Progenitor cell of endocrine pancreas (in vitro differentiated cells): Measurements from ENCODE around the gene CAPN7. TPM values are rescaled to one million over a fixed set of nuclear protein-coding genes. Genes with fewer than 3 reads are reported as not detected.
A peak's percentile ranks its signal among the peaks of the same experiment; 100 is the strongest.

Source experiments
- DNase-seq: peaks from one replicate; pipeline ENCODE4 v3.0.0; 2021; ENCODE audit warnings: low spot score; ENCODE audit not compliant: unreplicated experiment
- H3K27ac Mint-ChIP-seq: 2 replicates; pipeline ENCODE4 v1.8.0; 2021; ENCODE audit warnings: mild to moderate bottlenecking, moderate library complexity, mixed read lengths
- H3K27me3 Mint-ChIP-seq: 2 replicates; pipeline ENCODE4 v1.8.0; 2021; ENCODE audit warnings: mixed read lengths
- H3K36me3 Mint-ChIP-seq: 2 replicates; pipeline ENCODE4 v1.8.0; 2022; ENCODE audit warnings: mixed read lengths; ENCODE audit not compliant: insufficient read depth
- H3K4me1 Mint-ChIP-seq: 2 replicates; pipeline ENCODE4 v1.8.0; 2021; ENCODE audit warnings: low read depth, mixed read lengths
- H3K4me3 Mint-ChIP-seq: 2 replicates; pipeline ENCODE4 v1.8.0; 2021; ENCODE audit warnings: low read depth, mild to moderate bottlenecking, moderate library complexity, mixed read lengths
- H3K9me3 Mint-ChIP-seq: 2 replicates; pipeline ENCODE4 v1.8.0; 2021; ENCODE audit warnings: low read depth, mixed read lengths
- CTCF ChIP-seq: fragments of 200-600 bp; sonication (generic); IDR thresholded peaks from one replicate; pipeline ENCODE4 v1.5.0; 2021; ENCODE audit warnings: antibody characterized with exemption, mild to moderate bottlenecking; ENCODE audit not compliant: unreplicated experiment
- total RNA-seq: library from RNA; stranded (reverse); gene quantifications from 2 replicates; pipeline ENCODE4 v1.2.1, GENCODE V29; 2021

CAPN7 gene
- total RNA-seq, 1 donor from 2014 or later, result 46.3 TPM

GRCh38 chr3:15211937-15212336, 5.9 kb downstream of the CAPN7 start:
- no peak for TF ChIP-seq CTCF
- H3K27me3 Mint-ChIP-seq, result no peaks in the 10 kb centered on the region
- no peak for DNase-seq

GRCh38 chr3:15214758-15215157, 8.7 kb downstream of the CAPN7 start:
- no peaks in the 10 kb centered on the region for H3K9me3 Mint-ChIP-seq
- TF ChIP-seq CTCF, result no peak
- H3K4me3 Mint-ChIP-seq, result no peak overlapping the region
- H3K27ac Mint-ChIP-seq, result peak overlapping the region; percentile 41
- H3K27me3 Mint-ChIP-seq, result no peaks in the 10 kb centered on the region
- H3K4me1 Mint-ChIP-seq, result peaks cover 2% of the 10 kb centered on the region
- DNase-seq, result no peak
- H3K36me3 Mint-ChIP-seq, result peaks cover 32% of the 10 kb centered on the region

More at GRCh38 chr3:15211937-15212336, 5.9 kb downstream of the CAPN7 start:
- Mint-ChIP-seq H3K4me3 (no peak overlapping the region), H3K9me3 (no peaks in the 10 kb centered on the region), H3K36me3 (peaks cover 18% of the 10 kb centered on the region), H3K27ac (no peak overlapping the region), H3K4me1 (peaks cover 8% of the 10 kb centered on the region)

GRCh38 chr3:15215996-15216395, 9.9 kb downstream of the CAPN7 start:
- Mint-ChIP-seq H3K36me3 (peaks cover 34% of the 10 kb centered on the region), H3K27ac (no peak overlapping the region), H3K4me3 (no peak overlapping the region), H3K4me1 (peaks cover 2% of the 10 kb centered on the region), H3K27me3 (no peaks in the 10 kb centered on the region), H3K9me3 (no peaks in the 10 kb centered on the region)
- TF ChIP-seq CTCF, result no peak
- no peak for DNase-seq

DNA sequence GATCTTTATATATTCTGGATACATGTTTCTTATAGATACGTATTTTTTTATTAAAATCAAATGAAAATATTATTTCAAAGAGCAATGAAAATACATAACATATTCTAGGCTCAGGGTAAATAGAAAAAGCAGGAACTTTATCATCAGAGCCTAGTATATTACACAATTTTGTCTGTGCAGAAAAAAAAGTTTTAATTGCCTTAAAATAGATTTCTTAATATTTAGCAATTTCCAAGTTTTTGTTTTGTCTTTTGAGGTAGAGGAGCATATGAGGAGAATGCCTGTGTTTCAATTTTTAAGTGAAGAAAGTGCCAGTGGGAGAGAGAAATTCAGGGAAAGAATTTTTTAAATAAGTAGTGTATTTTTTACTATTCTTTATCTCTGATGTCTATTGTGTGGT, 10.5 kb downstream of the CAPN7 start:
- TF ChIP-seq CTCF, result no peak
- H3K4me1 Mint-ChIP-seq, result peaks cover 2% of the 10 kb centered on the region

DNA sequence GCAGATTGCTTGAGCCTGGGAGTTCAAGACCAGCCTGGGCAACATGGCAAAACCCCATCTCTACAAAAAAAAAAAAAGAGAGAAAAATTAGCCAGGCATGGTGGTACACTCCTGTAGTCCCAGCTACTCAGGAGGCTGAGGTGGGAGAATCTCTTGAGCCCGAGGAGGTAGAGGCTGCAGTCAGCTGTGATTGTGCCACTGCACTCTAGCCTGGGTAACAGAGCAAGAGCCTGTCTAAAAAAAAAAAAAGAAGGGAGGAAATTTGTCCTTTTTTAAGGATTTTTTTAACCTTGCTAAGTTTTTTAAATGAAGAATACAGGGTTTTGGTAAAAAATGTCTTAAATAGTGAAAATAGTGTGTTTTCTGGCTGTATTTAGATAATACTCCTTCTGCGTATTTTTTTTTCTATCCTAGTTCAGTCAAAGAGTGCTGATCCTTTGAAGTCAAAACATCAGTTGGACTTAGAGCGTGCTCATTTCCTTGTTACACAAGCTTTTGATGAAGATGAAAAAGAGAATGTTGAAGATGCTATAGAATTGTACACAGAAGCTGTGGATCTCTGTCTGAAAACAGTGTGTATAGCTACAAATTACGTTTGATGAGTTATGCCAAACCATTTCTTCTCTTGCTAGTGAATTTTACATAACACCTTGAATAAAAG, 11.1 kb downstream of the CAPN7 start:
- Mint-ChIP-seq H3K4me1 (peaks cover 2% of the 10 kb centered on the region), H3K9me3 (no peaks in the 10 kb centered on the region), H3K36me3 (peaks cover 33% of the 10 kb centered on the region), H3K27me3 (no peaks in the 10 kb centered on the region), H3K27ac (no peak overlapping the region), H3K4me3 (no peak overlapping the region)
- no peak for DNase-seq
- no peak for TF ChIP-seq CTCF

More for the DNA sequence above, 10.5 kb downstream of the CAPN7 start:
- H3K27me3 Mint-ChIP-seq, result no peaks in the 10 kb centered on the region
- peaks cover 34% of the 10 kb centered on the region for H3K36me3 Mint-ChIP-seq
- no peak overlapping the region for H3K27ac Mint-ChIP-seq
- H3K9me3 Mint-ChIP-seq, result no peaks in the 10 kb centered on the region
- no peak for DNase-seq
- no peak overlapping the region for H3K4me3 Mint-ChIP-seq
